ENCODE data around the gene LAMA5. TPM values are rescaled to one million over a fixed set of nuclear protein-coding genes. Genes with fewer than 3 reads are reported as not detected.

LAMA5 gene
- total RNA-seq, 2 donors from 2014 or later, result 170 to 272 TPM

GRCh38 chr20:62337558-62338293 is 29.4 kb downstream of the LAMA5 start:
- intact Hi-C loops (cut with DNase I), result no loop called here
- no peak for TF ChIP-seq POLR2AphosphoS5 (IDR thresholded peaks at IDR 0.05)
- TF ChIP-seq, protein P1, sequence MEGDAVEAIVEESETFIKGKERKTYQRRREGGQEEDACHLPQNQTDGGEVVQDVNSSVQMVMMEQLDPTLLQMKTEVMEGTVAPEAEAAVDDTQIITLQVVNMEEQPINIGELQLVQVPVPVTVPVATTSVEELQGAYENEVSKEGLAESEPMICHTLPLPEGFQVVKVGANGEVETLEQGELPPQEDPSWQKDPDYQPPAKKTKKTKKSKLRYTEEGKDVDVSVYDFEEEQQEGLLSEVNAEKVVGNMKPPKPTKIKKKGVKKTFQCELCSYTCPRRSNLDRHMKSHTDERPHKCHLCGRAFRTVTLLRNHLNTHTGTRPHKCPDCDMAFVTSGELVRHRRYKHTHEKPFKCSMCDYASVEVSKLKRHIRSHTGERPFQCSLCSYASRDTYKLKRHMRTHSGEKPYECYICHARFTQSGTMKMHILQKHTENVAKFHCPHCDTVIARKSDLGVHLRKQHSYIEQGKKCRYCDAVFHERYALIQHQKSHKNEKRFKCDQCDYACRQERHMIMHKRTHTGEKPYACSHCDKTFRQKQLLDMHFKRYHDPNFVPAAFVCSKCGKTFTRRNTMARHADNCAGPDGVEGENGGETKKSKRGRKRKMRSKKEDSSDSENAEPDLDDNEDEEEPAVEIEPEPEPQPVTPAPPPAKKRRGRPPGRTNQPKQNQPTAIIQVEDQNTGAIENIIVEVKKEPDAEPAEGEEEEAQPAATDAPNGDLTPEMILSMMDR (IDR thresholded peaks at IDR 0.05), result no peak

DNA sequence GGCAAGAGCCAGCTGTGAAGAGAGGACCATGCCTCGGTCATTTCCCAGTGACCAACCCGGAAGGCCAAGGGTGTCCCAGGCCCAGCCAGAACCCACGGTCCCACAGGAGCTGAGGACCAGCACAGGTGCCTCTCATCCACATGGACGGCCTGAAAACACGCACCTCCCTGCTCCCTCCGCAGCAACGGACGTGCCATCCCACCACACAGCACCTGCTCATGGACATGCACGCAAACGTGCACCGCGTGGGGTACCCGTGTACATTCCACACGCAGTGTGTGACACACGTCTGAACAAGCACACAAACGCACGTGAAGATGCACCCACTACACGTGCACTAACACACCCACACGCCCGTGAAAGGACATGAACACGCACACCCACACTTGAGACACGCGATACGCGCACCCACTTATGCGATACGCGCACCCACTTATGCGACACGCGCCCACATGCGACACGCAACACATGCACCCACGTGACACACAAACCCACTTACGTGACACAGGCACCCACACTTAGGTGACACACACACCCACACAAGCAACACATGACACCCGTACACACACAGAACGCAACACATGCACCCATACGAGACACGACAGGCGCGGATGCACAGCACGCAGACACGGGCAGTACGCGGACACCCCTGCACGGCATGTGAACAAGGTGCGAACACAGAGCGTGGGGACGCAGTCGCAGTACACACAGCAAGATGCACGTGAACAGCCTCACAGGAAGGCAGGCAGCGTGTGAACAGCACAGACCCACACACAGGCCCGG is 30.1 kb downstream of the LAMA5 start:
- DNase-seq (ENCODE audit: low spot score), result no peak
- TF ChIP-seq POLR2AphosphoS5 (IDR thresholded peaks at IDR 0.05), result no peak
- TF ChIP-seq, protein P1 (IDR thresholded peaks at IDR 0.05), result no peak
- no peak for TF ChIP-seq POLR2A (IDR thresholded peaks at IDR 0.05)
- H3K36me3 ChIP-seq, result peaks cover 6 to 7% of the 10 kb centered on the region in 2 donors
- H3K4me1 ChIP-seq (replicated peaks), result no peaks in the 10 kb centered on the region
- intact Hi-C loops (cut with DNase I), result no loop called here
- H3K4me3 ChIP-seq, result no peak overlapping the region
- no peaks in the 10 kb centered on the region for H3K9me3 ChIP-seq
- 93% methylated on average over 49 of the region's 53 CpGs for WGBS
- no peak overlapping the region for H3K27ac ChIP-seq
- no peaks in the 10 kb centered on the region for H3K27me3 ChIP-seq (replicated peaks; ENCODE audit: insufficient read depth)

More at GRCh38 chr20:62337558-62338293, 29.4 kb downstream of the LAMA5 start:
- Histone ChIP-seq H3K27me3 (replicated peaks; ENCODE audit: insufficient read depth) (no peaks in the 10 kb centered on the region), H3K27ac (no peak overlapping the region), H3K4me3 (no peak overlapping the region), H3K4me1 (replicated peaks) (no peaks in the 10 kb centered on the region), H3K36me3 (peaks cover 6 to 7% of the 10 kb centered on the region in 2 donors), H3K9me3 (no peaks in the 10 kb centered on the region)
- no peak for DNase-seq (ENCODE audit: low spot score)
- WGBS, result 92% methylated on average over 29 of the region's 34 CpGs

DNA sequence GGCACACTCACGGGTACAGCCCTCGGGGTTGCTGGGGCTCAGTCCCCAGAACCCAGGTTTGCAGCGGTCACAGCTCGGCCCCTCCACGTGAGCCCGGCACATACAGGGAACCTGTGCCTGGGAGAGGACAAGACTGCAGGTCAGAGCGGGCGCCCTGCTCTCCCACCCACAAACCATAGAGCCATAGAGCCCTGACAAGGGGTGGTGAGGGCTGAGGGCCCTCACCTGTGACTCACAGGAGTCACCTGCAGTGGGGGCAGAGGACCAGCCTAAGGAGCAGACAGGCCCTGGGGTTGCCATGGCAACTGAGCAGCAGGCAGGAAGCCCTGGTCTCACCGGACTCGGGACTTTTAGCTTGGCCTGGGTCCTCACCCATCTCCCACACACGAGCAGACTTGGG is 30.8 kb downstream of the LAMA5 start:
- WGBS, result 88% methylated on average over 10 of the region's 11 CpGs
- intact Hi-C loops (cut with DNase I), result no loop called here
- peaks cover 6 to 7% of the 10 kb centered on the region in 2 donors for H3K36me3 ChIP-seq

GRCh38 chr20:62335532-62335931 is 31.6 kb downstream of the LAMA5 start:
- H3K4me1 ChIP-seq (replicated peaks), result no peaks in the 10 kb centered on the region
- no peak overlapping the region for H3K4me3 ChIP-seq
- TF ChIP-seq, protein P1 (IDR thresholded peaks at IDR 0.05), result no peak
- TF ChIP-seq POLR2AphosphoS5 (IDR thresholded peaks at IDR 0.05), result no peak
- no peak for TF ChIP-seq POLR2A (IDR thresholded peaks at IDR 0.05)
- no peaks in the 10 kb centered on the region for H3K27me3 ChIP-seq (replicated peaks; ENCODE audit: insufficient read depth)
- WGBS, result 91% methylated on average over 6 of the region's 6 CpGs
- no peak for DNase-seq (ENCODE audit: low spot score)
- intact Hi-C loops (cut with DNase I), result no loop called here
- H3K36me3 ChIP-seq, result peaks cover 6 to 11% of the 10 kb centered on the region in 2 donors
- H3K27ac ChIP-seq, result no peak overlapping the region
- no peaks in the 10 kb centered on the region for H3K9me3 ChIP-seq

More for the DNA sequence above, 30.8 kb downstream of the LAMA5 start:
- DNase-seq (ENCODE audit: low spot score), result no peak
- Histone ChIP-seq H3K27me3 (replicated peaks; ENCODE audit: insufficient read depth) (no peaks in the 10 kb centered on the region), H3K9me3 (no peaks in the 10 kb centered on the region), H3K4me3 (no peak overlapping the region), H3K4me1 (replicated peaks) (no peaks in the 10 kb centered on the region), H3K27ac (no peak overlapping the region)
- TF ChIP-seq POLR2AphosphoS5 (IDR thresholded peaks at IDR 0.05) (no peak), POLR2A (IDR thresholded peaks at IDR 0.05) (no peak)
- TF ChIP-seq, protein P1 (IDR thresholded peaks at IDR 0.05), result no peak

All from prostate gland (tissue), 2 donors.